Left lung (tissue), 10 donors: ENCODE results near the gene RARS2. TPM values are rescaled to one million over a fixed set of nuclear protein-coding genes. Genes with fewer than 3 reads are reported as not detected.

Experiments
- ATAC-seq: fragments of 200-7000 bp; cut with Tn5 transposase; one replicate; pipeline ENCODE4 v1.9.1; 2020; ENCODE audit warnings: moderate library complexity
- DNase-seq, 4 donors: peaks; one replicate each; pipeline ENCODE4 v3.0.0-alpha.2; 2013 to 2020
- H3K27ac ChIP-seq, 2 donors: fragments of 200-600 bp; sonication (generic) in 1 of 2; one replicate each; pipeline versions ENCODE4 v1.5.0 to v1.8.0; 2020 to 2021
- H3K27me3 ChIP-seq, 2 donors: fragments of 200-600 bp; sonication (generic) in 1 of 2; one replicate each; pipeline versions ENCODE4 v1.5.0 to v1.8.0; 2020 to 2021
- H3K36me3 ChIP-seq, 2 donors: fragments of 200-600 bp; sonication (generic) in 1 of 2; one replicate each; pipeline versions ENCODE4 v1.5.0 to v1.8.0; 2020 to 2021
- H3K4me1 ChIP-seq, 2 donors: fragments of 200-600 bp; one replicate each; pipeline ENCODE4 v1.8.0; 2021
- H3K4me3 ChIP-seq, 2 donors: fragments of 200-600 bp; sonication (generic) in 1 of 2; one replicate each; pipeline versions ENCODE4 v1.5.0 to v1.8.0; 2020 to 2021; ENCODE audit warnings: mild to moderate bottlenecking in 1 of 2
- H3K9me3 ChIP-seq, 2 donors: fragments of 200-600 bp; sonication (generic) in 1 of 2; one replicate each; pipeline versions ENCODE4 v1.5.0 to v1.8.0; 2020 to 2021
- intact Hi-C, 2 donors: fragments of 100-400 bp; cut with DNase I; formaldehyde crosslinking; loops; one replicate each; pipeline versions ENCODE4 v1.11.2 to v1.14.2; 2022
- polyA plus RNA-seq, 6 donors: library from polyadenylated mRNA; unstranded; fragments of 120-200 nt; gene quantifications; one replicate each; pipeline ENCODE4 v1.2.1, GENCODE V29; 2013; ENCODE audit not compliant: insufficient read length in 6 of 6
- total RNA-seq, 2 donors: library from RNA; stranded (reverse); fragmentation: NEBNext Ultra II Directional; extraction: Animal tissue kit (Norgen Biotek cat#: 25700); gene quantifications; one replicate each; pipeline ENCODE4 v1.2.1, GENCODE V29; 2021
- TF ChIP-seq, protein P1 (sequence below), 2 donors: fragments of 200-600 bp; sonication (generic) in 1 of 2; IDR thresholded peaks; one replicate each; pipeline versions ENCODE4 v1.5.0 to v1.8.0; 2021; ENCODE audit warnings: antibody characterized with exemption in 2 of 2
- donor health status: DM: no; HTN: yes; CAD: no.
- donor health status: DM: no; HTN: no; CAD: no.

Gene RARS2
- total and polyA plus RNA-seq, 8 donors, result 31.1 to 71.7 (median 69.4) TPM

DNA sequence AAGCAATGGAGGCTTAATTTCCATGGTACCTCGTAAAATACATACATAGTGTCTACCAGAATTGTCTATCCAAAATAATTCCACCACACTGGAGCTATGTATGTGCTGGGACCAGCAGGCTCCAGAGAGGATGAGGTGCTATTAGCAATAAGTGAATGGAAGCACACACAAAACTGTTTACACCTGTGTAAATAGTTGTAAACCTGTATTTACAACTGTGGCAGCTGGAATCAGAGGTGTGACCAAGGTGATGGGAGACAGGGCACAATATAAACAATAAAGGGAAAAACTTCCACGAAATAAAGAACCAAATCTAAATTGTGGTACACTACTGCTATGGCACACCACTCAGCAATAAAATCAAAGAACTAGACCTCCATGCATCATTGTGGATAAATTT, 14.4 kb downstream of the RARS2 start:
- no peak overlapping the region for H3K27ac ChIP-seq
- peaks cover 4 to 15% of the 10 kb centered on the region in 2 donors for H3K4me1 ChIP-seq
- intact Hi-C loops, result no loop called here
- no peaks in the 10 kb centered on the region for H3K9me3 ChIP-seq
- no peak for DNase-seq
- no peak overlapping the region for H3K4me3 ChIP-seq
- peaks cover 0 to 12% of the 10 kb centered on the region in 2 donors for H3K36me3 ChIP-seq
- no peak for ATAC-seq
- no peaks in the 10 kb centered on the region for H3K27me3 ChIP-seq
- TF ChIP-seq, protein P1, sequence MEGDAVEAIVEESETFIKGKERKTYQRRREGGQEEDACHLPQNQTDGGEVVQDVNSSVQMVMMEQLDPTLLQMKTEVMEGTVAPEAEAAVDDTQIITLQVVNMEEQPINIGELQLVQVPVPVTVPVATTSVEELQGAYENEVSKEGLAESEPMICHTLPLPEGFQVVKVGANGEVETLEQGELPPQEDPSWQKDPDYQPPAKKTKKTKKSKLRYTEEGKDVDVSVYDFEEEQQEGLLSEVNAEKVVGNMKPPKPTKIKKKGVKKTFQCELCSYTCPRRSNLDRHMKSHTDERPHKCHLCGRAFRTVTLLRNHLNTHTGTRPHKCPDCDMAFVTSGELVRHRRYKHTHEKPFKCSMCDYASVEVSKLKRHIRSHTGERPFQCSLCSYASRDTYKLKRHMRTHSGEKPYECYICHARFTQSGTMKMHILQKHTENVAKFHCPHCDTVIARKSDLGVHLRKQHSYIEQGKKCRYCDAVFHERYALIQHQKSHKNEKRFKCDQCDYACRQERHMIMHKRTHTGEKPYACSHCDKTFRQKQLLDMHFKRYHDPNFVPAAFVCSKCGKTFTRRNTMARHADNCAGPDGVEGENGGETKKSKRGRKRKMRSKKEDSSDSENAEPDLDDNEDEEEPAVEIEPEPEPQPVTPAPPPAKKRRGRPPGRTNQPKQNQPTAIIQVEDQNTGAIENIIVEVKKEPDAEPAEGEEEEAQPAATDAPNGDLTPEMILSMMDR (IDR thresholded peaks at IDR 0.05), result no peak

DNA sequence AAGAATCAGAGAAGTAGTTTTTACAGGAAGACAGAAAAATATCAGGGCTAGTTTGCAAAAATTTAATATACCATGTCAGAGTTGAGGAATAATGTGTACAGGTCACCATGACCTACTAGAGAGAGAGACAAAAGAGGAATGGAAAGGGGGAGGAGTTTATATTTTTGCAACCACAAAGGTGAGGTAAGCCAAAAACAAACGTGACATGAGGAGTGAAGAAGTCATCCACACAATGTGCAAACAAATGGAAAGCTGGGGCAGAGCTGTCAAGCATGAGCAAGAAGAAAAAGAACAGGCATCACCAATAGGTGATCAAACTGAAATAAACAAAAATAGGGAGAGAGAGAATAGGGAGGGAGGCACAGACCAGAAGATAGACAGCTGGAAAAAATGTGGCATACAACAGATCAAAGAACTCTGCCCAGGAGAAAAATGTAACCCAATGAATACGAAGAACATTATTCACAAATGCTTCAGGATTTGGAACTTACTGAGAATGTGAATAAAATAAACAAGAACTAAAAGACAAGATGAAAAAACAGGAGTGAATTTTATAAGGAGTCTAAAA, 15.5 kb downstream of the RARS2 start:
- DNase-seq (no peak), ATAC-seq (peak; percentile 47)
- TF ChIP-seq, protein P1 (IDR thresholded peaks at IDR 0.05), result no peak
- H3K27me3 ChIP-seq, result no peaks in the 10 kb centered on the region
- H3K9me3 ChIP-seq, result no peaks in the 10 kb centered on the region
- H3K27ac ChIP-seq, result no peak overlapping the region
- no peak overlapping the region for H3K4me3 ChIP-seq
- H3K36me3 ChIP-seq, result peaks cover 0 to 2% of the 10 kb centered on the region in 2 donors
- intact Hi-C loops, result no loop called here
- peaks cover 4 to 15% of the 10 kb centered on the region in 2 donors for H3K4me1 ChIP-seq

DNA sequence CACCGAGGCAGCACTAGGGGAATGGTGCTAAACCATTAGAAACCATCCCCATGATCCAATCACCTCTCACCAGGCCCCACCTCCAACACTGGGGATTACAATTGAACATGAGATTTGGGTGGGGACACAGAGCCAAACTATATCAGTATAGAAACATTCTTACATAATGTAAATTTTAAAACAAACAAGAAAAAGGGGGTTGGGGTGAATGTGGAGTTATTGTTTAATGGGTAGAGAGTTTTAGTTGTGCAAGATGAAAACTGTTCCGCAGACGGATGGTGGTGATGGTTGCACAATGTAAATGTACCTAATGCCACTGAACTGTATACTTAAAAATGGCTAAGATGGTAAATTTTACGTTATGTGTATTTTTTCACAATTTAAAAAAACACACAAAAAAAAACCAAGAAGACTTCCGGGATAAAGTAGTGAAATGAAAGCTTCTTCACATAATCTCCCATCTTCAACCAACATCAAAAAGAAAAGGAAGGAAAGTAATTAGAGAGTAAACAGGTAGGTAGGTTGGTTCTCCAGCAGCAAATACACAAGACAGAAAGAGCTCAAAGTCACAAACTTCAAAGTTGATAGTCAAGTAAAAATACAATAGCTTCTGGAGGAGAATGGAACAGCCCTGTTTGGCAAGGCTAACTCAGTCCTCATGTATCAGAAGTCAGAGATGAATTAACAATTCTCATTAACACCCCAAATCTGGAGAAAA, 16.3 kb downstream of the RARS2 start:
- ATAC-seq (no peak), DNase-seq (no peak)
- Histone ChIP-seq H3K27ac (no peak overlapping the region), H3K4me1 (peaks cover 4 to 15% of the 10 kb centered on the region in 2 donors), H3K9me3 (no peaks in the 10 kb centered on the region), H3K36me3 (peaks cover 0 to 9% of the 10 kb centered on the region in 2 donors), H3K27me3 (no peaks in the 10 kb centered on the region), H3K4me3 (no peak overlapping the region)
- intact Hi-C loops, result no loop called here
- TF ChIP-seq, protein P1 (IDR thresholded peaks at IDR 0.05), result no peak

DNA sequence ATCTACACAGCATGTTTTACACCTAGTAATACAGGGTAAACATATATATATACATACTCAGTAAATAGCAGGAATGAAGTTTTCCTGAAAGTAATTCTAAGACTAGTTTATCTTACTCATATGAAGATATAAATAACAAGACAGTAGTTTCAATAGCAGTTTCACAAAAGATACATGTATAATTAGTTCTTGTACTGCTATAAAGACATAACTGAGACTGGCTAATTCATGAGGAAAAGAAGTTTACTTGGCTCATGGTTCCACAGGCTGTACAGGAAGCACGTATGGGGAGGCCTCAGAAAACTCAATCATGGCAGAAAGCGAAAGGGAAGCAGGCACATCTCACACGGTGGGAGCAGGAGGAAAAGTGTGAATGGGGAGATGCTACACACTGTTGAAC, 16.9 kb downstream of the RARS2 start:
- no peak overlapping the region for H3K27ac ChIP-seq
- no peak for DNase-seq

DNA sequence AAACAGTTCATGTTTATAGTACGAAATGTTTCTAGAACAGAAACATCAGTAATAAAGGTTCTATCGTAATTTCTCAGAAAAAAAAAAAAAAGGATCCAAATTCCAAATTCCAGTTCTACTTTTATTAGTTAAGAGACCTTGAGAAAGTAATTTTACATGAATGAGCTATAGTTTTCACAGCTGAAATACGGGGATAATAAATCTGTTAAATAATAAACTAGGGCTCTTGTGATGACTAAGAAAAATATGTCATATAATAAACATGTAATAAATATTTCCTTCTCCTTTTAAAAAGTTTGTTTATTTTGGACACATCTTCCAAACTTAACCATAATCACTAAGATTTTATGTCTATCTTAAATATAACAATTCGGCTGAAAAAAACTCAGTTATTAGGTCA, 17.8 kb downstream of the RARS2 start:
- ATAC-seq, result no peak

More for the DNA sequence above, 16.9 kb downstream of the RARS2 start:
- Histone ChIP-seq H3K27me3 (no peaks in the 10 kb centered on the region), H3K36me3 (peaks cover 0 to 14% of the 10 kb centered on the region in 2 donors), H3K4me3 (no peak overlapping the region), H3K9me3 (no peaks in the 10 kb centered on the region), H3K4me1 (peaks cover 4 to 15% of the 10 kb centered on the region in 2 donors)
- TF ChIP-seq, protein P1 (IDR thresholded peaks at IDR 0.05), result no peak
- ATAC-seq, result no peak
- intact Hi-C loops, result no loop called here

More for the DNA sequence above, 17.8 kb downstream of the RARS2 start:
- no peak overlapping the region for H3K27ac ChIP-seq
- DNase-seq, result no peak
- H3K4me1 ChIP-seq, result peaks cover 4 to 15% of the 10 kb centered on the region in 2 donors
- H3K36me3 ChIP-seq, result peaks cover 0 to 22% of the 10 kb centered on the region in 2 donors
- TF ChIP-seq, protein P1 (IDR thresholded peaks at IDR 0.05), result no peak
- intact Hi-C loops, result no loop called here
- no peaks in the 10 kb centered on the region for H3K9me3 ChIP-seq
- H3K27me3 ChIP-seq, result no peaks in the 10 kb centered on the region
- H3K4me3 ChIP-seq, result no peak overlapping the region
